Tibial nerve (tissue), 4 donors: Measurements from ENCODE around the gene HNRNPUL1. TPM values are rescaled to one million over a fixed set of nuclear protein-coding genes. Genes with fewer than 3 reads are reported as not detected.

ENCODE experiments used
- DNase-seq, 2 donors: peaks; one replicate each; pipeline ENCODE4 v3.0.0-alpha.2; 2019; ENCODE audit warnings: low spot score in 2 of 2
- H3K27ac ChIP-seq, 4 donors: fragments of 200-600 bp; sonication (generic) in 3 of 4; one replicate each; pipeline ENCODE4 v1.5.1; 2017 to 2019; ENCODE audit warnings: mild to moderate bottlenecking in 1 of 4
- H3K27me3 ChIP-seq, 2 donors: fragments of 200-600 bp; sonication (generic) in 1 of 2; one replicate each; pipeline versions ENCODE4 v1.5.1 to v1.6.0; 2017 to 2019
- H3K36me3 ChIP-seq, 3 donors: fragments of 200-600 bp; sonication (generic); one replicate each; pipeline ENCODE4 v1.5.1; 2018 to 2019
- H3K4me1 ChIP-seq, 4 donors: fragments of 200-600 bp; sonication (generic) in 3 of 4; one replicate each; pipeline ENCODE4 v1.5.1; 2017 to 2019
- H3K4me3 ChIP-seq, 4 donors: fragments of 200-600 bp; sonication (generic) in 3 of 4; one replicate each; pipeline ENCODE4 v1.5.1; 2017 to 2019; ENCODE audit warnings: mild to moderate bottlenecking in 1 of 4, moderate library complexity in 1 of 4
- H3K9me3 ChIP-seq, 4 donors: fragments of 200-600 bp; sonication (generic) in 3 of 4; one replicate each; pipeline ENCODE4 v1.5.1; 2017 to 2019
- EP300 ChIP-seq, 2 donors: sonication (generic); formaldehyde crosslinking; IDR thresholded peaks; one replicate each; pipeline ENCODE4 v1.6.1; 2017; ENCODE audit warnings: antibody characterized with exemption in 2 of 2, mild to moderate bottlenecking in 1 of 2
- POLR2A ChIP-seq, 2 donors: fragments of 450-650 bp; IDR thresholded peaks; one replicate each; pipeline ENCODE4 v1.6.1; 2017; ENCODE audit warnings: antibody characterized with exemption in 2 of 2, mild to moderate bottlenecking in 2 of 2, moderate library complexity in 2 of 2
- WGBS, 2 donors: methylation state at CpG; one replicate each; pipeline ENCODE4 v1.1.5; 2018; 5-methylcytosine and 5-hydroxymethylcytosine counted together
- total RNA-seq, 4 donors: library from RNA; depleted of rRNA; stranded (reverse); fragments of >200 nt; gene quantifications; one replicate each; pipeline ENCODE4 v1.1.0, GENCODE V29; 2016
- TF ChIP-seq, protein P1 (sequence below), 5 experiments: fragments of 200-600 bp in 3 of 5; fragments of 450-650 bp in 2 of 5; sonication (generic) in 3 of 5; IDR thresholded peaks; one replicate each; pipeline ENCODE4 v1.5.1; 2016 to 2019; ENCODE audit warnings: antibody characterized with exemption in 5 of 5, mild to moderate bottlenecking in 3 of 5, moderate library complexity in 2 of 5

Gene HNRNPUL1
- total RNA-seq, 4 donors from 2014 or later = 136 to 163 (median 146) TPM

GRCh38 chr19:41322451-41322850, 58.3 kb downstream of the HNRNPUL1 start:
- WGBS, 2 donors = 87 to 90% methylated on average over 9 to 11 of the region's 11 CpGs
- Histone ChIP-seq H3K4me1 (peaks cover 0 to 64% (median 54%) of the 10 kb centered on the region in 4 donors), H3K9me3 (no peaks in the 10 kb centered on the region), H3K27me3 (no peaks in the 10 kb centered on the region), H3K4me3 (no peak overlapping the region), H3K36me3 (peaks cover 0 to 58% (median 15%) of the 10 kb centered on the region in 3 donors), H3K27ac (peak overlapping the region; percentile 63 to 95 (median 81))
- TF ChIP-seq, protein P1, sequence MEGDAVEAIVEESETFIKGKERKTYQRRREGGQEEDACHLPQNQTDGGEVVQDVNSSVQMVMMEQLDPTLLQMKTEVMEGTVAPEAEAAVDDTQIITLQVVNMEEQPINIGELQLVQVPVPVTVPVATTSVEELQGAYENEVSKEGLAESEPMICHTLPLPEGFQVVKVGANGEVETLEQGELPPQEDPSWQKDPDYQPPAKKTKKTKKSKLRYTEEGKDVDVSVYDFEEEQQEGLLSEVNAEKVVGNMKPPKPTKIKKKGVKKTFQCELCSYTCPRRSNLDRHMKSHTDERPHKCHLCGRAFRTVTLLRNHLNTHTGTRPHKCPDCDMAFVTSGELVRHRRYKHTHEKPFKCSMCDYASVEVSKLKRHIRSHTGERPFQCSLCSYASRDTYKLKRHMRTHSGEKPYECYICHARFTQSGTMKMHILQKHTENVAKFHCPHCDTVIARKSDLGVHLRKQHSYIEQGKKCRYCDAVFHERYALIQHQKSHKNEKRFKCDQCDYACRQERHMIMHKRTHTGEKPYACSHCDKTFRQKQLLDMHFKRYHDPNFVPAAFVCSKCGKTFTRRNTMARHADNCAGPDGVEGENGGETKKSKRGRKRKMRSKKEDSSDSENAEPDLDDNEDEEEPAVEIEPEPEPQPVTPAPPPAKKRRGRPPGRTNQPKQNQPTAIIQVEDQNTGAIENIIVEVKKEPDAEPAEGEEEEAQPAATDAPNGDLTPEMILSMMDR (IDR thresholded peaks at IDR 0.05) = no peak
- no peak for TF ChIP-seq EP300 (IDR thresholded peaks at IDR 0.05)
- DNase-seq = no peak

DNA sequence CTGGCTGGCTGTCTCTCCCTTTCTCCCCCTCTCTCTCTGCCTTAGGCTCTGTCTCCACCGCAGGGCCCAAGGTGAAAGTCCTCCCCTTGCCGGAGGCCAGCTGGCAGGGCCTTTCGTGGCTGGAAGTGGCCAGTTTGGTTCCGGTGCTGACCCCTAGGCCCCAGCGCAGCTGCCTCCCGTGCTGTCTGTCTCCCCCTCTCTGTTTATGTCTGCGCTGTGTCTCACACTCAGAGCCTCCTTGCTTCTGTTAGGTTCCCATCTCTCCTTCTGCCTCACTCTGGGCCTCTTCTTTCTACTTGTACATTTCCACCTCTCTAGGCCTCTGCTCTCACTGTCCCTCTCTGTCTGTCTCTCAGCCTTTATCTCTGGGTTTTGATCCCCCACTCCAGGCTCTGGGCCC, 58.9 kb downstream of the HNRNPUL1 start:
- H3K27ac ChIP-seq = peak overlapping the region; percentile 63 to 95 (median 81)
- H3K4me1 ChIP-seq = peaks cover 0 to 70% (median 57%) of the 10 kb centered on the region in 4 donors
- no peaks in the 10 kb centered on the region for H3K27me3 ChIP-seq
- 54 to 55% methylated on average over 7 of the region's 7 CpGs for WGBS, 2 donors
- H3K36me3 ChIP-seq = peaks cover 0 to 52% (median 15%) of the 10 kb centered on the region in 3 donors
- no peak for TF ChIP-seq EP300 (IDR thresholded peaks at IDR 0.05)
- TF ChIP-seq, protein P1 (IDR thresholded peaks at IDR 0.05) = no peak
- no peak for DNase-seq
- no peaks in the 10 kb centered on the region for H3K9me3 ChIP-seq
- H3K4me3 ChIP-seq = no peak overlapping the region

GRCh38 chr19:41323430-41324125, 59.4 kb downstream of the HNRNPUL1 start:
- peaks cover 0 to 48% (median 12%) of the 10 kb centered on the region in 3 donors for H3K36me3 ChIP-seq
- H3K9me3 ChIP-seq = no peaks in the 10 kb centered on the region
- H3K27ac ChIP-seq = peak overlapping the region; percentile 63 to 95 (median 81)
- WGBS, 2 donors = 33 to 45% methylated on average over 10 to 16 of the region's 16 CpGs
- no peak overlapping the region for H3K4me3 ChIP-seq
- peaks cover 0 to 75% (median 60%) of the 10 kb centered on the region in 4 donors for H3K4me1 ChIP-seq
- DNase-seq = peak; percentile 65 to 68
- TF ChIP-seq, protein P1 (IDR thresholded peaks at IDR 0.05) = no peak
- peak in 1 of 2 donors; percentile 23 for TF ChIP-seq POLR2A (IDR thresholded peaks at IDR 0.05)
- TF ChIP-seq EP300 (IDR thresholded peaks at IDR 0.05) = peak in 1 of 2 donors; percentile 67
- H3K27me3 ChIP-seq = no peaks in the 10 kb centered on the region

- H3K27me3 ChIP-seq = no peaks in the 10 kb centered on the region
- peak overlapping the region; percentile 63 to 95 (median 81) for H3K27ac ChIP-seq
- H3K9me3 ChIP-seq = no peaks in the 10 kb centered on the region
- TF ChIP-seq POLR2A (IDR thresholded peaks at IDR 0.05) = no peak
- no peak for TF ChIP-seq EP300 (IDR thresholded peaks at IDR 0.05)
- TF ChIP-seq, protein P1 (IDR thresholded peaks at IDR 0.05) = no peak
- H3K4me3 ChIP-seq = no peak overlapping the region
- DNase-seq = no peak
- H3K4me1 ChIP-seq = peaks cover 0 to 80% (median 62%) of the 10 kb centered on the region in 4 donors
- 74 to 78% methylated on average over 7 of the region's 7 CpGs for WGBS, 2 donors
- peaks cover 0 to 48% (median 11%) of the 10 kb centered on the region in 3 donors for H3K36me3 ChIP-seq
Observed at GRCh38 chr19:41324231-41324702, 60.1 kb downstream of the HNRNPUL1 start.
